ENCODE results near the gene PATE2. TPM values are rescaled to one million over a fixed set of nuclear protein-coding genes. Genes with fewer than 3 reads are reported as not detected.

Gene PATE2
- total and polyA plus RNA-seq, 2 experiments from 2014 or later = not detected

Other genes with a start within 250 kb of the PATE2 start
- 96.7 and 128 TPM in 2 replicates for gene EI24, start 209.4 kb downstream of the PATE2 start, total RNA-seq
- 124 and 157 TPM in 2 replicates for gene EI24, start 209.4 kb downstream of the PATE2 start, polyA plus RNA-seq
- gene STT3A, start 186.0 kb downstream of the PATE2 start, total RNA-seq = 65.5 and 78.5 TPM in 2 replicates
- gene STT3A, start 186.0 kb downstream of the PATE2 start, polyA plus RNA-seq = 117 and 130 TPM in 2 replicates
- 12.6 and 19.1 TPM in 2 replicates for gene CHEK1, start 153.7 kb downstream of the PATE2 start, total RNA-seq
- 11.4 and 15.6 TPM in 2 replicates for gene CHEK1, start 153.7 kb downstream of the PATE2 start, polyA plus RNA-seq
- not detected in 2 replicates for gene ACRV1, start 98.0 kb downstream of the PATE2 start, total RNA-seq
- 0.16 and 0.30 TPM in 2 replicates for gene ACRV1, start 98.0 kb downstream of the PATE2 start, polyA plus RNA-seq
- gene PATE1, start 32.5 kb downstream of the PATE2 start, total RNA-seq = not detected in 2 replicates
- gene PATE1, start 32.5 kb downstream of the PATE2 start, polyA plus RNA-seq = not detected in 2 replicates
- not detected in 2 replicates for gene PATE3, start 9.3 kb upstream of the PATE2 start, total RNA-seq
- gene PATE3, start 9.3 kb upstream of the PATE2 start, polyA plus RNA-seq = not detected in 2 replicates
- not detected in 2 replicates for gene PATE4, start 54.5 kb upstream of the PATE2 start, total RNA-seq
- not detected in 2 replicates for gene PATE4, start 54.5 kb upstream of the PATE2 start, polyA plus RNA-seq
- 2.2 and 3.3 TPM in 2 replicates for gene HYLS1, start 108.8 kb upstream of the PATE2 start, total RNA-seq
- gene HYLS1, start 108.8 kb upstream of the PATE2 start, polyA plus RNA-seq = 4.8 and 5.3 TPM in 2 replicates
- gene PUS3, start 124.4 kb upstream of the PATE2 start, total RNA-seq = 10.1 and 11.4 TPM in 2 replicates
- gene PUS3, start 124.4 kb upstream of the PATE2 start, polyA plus RNA-seq = 13.0 and 15.2 TPM in 2 replicates
- 4.9 and 7.5 TPM in 2 replicates for gene DDX25, start 125.7 kb upstream of the PATE2 start, total RNA-seq
- gene DDX25, start 125.7 kb upstream of the PATE2 start, polyA plus RNA-seq = 6.1 and 18.9 TPM in 2 replicates
- gene VSIG10L2, start 167.2 kb upstream of the PATE2 start, total RNA-seq = not detected in 2 replicates
- gene VSIG10L2, start 167.2 kb upstream of the PATE2 start, polyA plus RNA-seq = not detected in 2 replicates

Data from cardiac muscle cell (in vitro differentiated cells and primary cell).